GM12874 (cell line): Measurements from ENCODE around the gene SLC35B2.

ENCODE experiments used
- CTCF ChIP-seq: IDR thresholded peaks from 2 replicates; pipeline ENCODE4 v1.5.1; 2011; ENCODE audit warnings: low read depth, mild to moderate bottlenecking, control low read depth, low read length, moderate library complexity; ENCODE audit not compliant: insufficient read depth

The SLC35B2 gene

GRCh38 chr6:44221961-44222335 lies 35.4 kb downstream of the SLC35B2 start:
- TF ChIP-seq CTCF, result no peak

GRCh38 chr6:44221291-44221960 lies 35.9 kb downstream of the SLC35B2 start:
- TF ChIP-seq CTCF, result peak; percentile 98

GRCh38 chr6:44220913-44221290 lies 36.4 kb downstream of the SLC35B2 start:
- no peak for TF ChIP-seq CTCF

- no peak for TF ChIP-seq CTCF
Observed at GRCh38 chr6:44219815-44220784, 37.2 kb downstream of the SLC35B2 start.

GRCh38 chr6:44219053-44219814 lies 38.1 kb downstream of the SLC35B2 start:
- TF ChIP-seq CTCF, result no peak

- TF ChIP-seq CTCF, result no peak
Observed at GRCh38 chr6:44217332-44218143, 39.8 kb downstream of the SLC35B2 start.
